Stomach (tissue), 9 donors: ENCODE results near the gene CCDC127. TPM values are rescaled to one million over a fixed set of nuclear protein-coding genes. Genes with fewer than 3 reads are reported as not detected.

Experiments used
- DNase-seq, 2 donors: peaks; one replicate each; pipeline versions ENCODE4 v3.0.0 to v3.0.0-alpha.2; 2013 to 2019
- H3K27ac ChIP-seq, 5 donors: fragments of 200-600 bp in 4 of 5; sonication (generic) in 4 of 5; one replicate each; pipeline ENCODE4 v1.5.1; 2013 to 2019; ENCODE audit warnings: mild to moderate bottlenecking in 1 of 5, moderate library complexity in 1 of 5
- H3K27me3 ChIP-seq, 3 donors: fragments of 200-600 bp; sonication (generic); one replicate each; pipeline ENCODE4 v1.5.1; 2017 to 2019; ENCODE audit warnings: mixed run types in 1 of 3
- H3K36me3 ChIP-seq, 4 donors: fragments of 200-600 bp; sonication (generic); 1 replicate in 3 of 4; 2 replicates in 1 of 4; pipeline ENCODE4 v1.5.1; 2016 to 2019
- H3K4me1 ChIP-seq, 4 donors: fragments of 200-600 bp; sonication (generic); one replicate each; pipeline ENCODE4 v1.5.1; 2016 to 2019
- H3K4me3 ChIP-seq, 4 donors: fragments of 200-600 bp; sonication (generic) in 3 of 4; one replicate each; pipeline ENCODE4 v1.5.1; 2016 to 2019; ENCODE audit warnings: mild to moderate bottlenecking in 1 of 4
- H3K9me3 ChIP-seq, 4 donors: fragments of 200-600 bp; sonication (generic); one replicate each; pipeline ENCODE4 v1.5.1; 2016 to 2019
- EP300 ChIP-seq: sonication (generic); formaldehyde crosslinking; IDR thresholded peaks from one replicate; pipeline ENCODE4 v1.6.1; 2017; ENCODE audit warnings: antibody characterized with exemption
- POLR2A ChIP-seq, 4 donors: fragments of 450-650 bp; IDR thresholded peaks; one replicate each; pipeline ENCODE4 v1.6.1; 2016; ENCODE audit warnings: antibody characterized with exemption in 4 of 4, control low read depth in 2 of 4, mild to moderate bottlenecking in 1 of 4, moderate library complexity in 1 of 4
- POLR2AphosphoS5 ChIP-seq, 3 donors: sonication (generic); formaldehyde crosslinking; IDR thresholded peaks; one replicate each; pipeline ENCODE4 v1.6.1; 2016; ENCODE audit warnings: antibody characterized with exemption in 3 of 3
- WGBS, 5 donors: extraction: QIAGEN DNeasy Blood & Tissue Kit in 3 of 5; methylation state at CpG; one replicate each; pipeline versions ENCODE4 v1.1.5 to v1.1.7; 2013 to 2018; 5-methylcytosine and 5-hydroxymethylcytosine counted together
- intact Hi-C: fragments of 100-400 bp; cut with DNase I; formaldehyde crosslinking; loops from one replicate; pipeline ENCODE4 v1.15.1; 2023; ENCODE audit warnings: low total_unique reads
- polyA plus RNA-seq, 3 donors: library from polyadenylated mRNA; stranded (reverse); fragments of 200-250 nt; gene quantifications; one replicate each; pipeline ENCODE4 v1.2.3, GENCODE V29; 2013
- total RNA-seq, 5 donors: library from RNA; depleted of rRNA; stranded (reverse); fragments of >200 nt; gene quantifications; one replicate each; pipeline versions ENCODE4 v1.1.0 to v1.2.3, GENCODE V29; 2014 to 2016
- TF ChIP-seq, protein P1 (sequence below), 7 experiments: fragments of 450-650 bp in 4 of 7; fragments of 200-600 bp in 3 of 7; sonication (generic) in 3 of 7; IDR thresholded peaks; one replicate each; pipeline ENCODE4 v1.5.1; 2016 to 2019; ENCODE audit warnings: antibody characterized with exemption in 7 of 7, control low read depth in 2 of 7, mild to moderate bottlenecking in 1 of 7
- donor health status: healthy with polysubstance abuse.
- donor health status: Bipolar disorder and iron deficiency.
- donor health status: healthy.

Gene CCDC127
- total and polyA plus RNA-seq, 8 donors, result 1.2 to 8.5 (median 1.8) TPM

DNA sequence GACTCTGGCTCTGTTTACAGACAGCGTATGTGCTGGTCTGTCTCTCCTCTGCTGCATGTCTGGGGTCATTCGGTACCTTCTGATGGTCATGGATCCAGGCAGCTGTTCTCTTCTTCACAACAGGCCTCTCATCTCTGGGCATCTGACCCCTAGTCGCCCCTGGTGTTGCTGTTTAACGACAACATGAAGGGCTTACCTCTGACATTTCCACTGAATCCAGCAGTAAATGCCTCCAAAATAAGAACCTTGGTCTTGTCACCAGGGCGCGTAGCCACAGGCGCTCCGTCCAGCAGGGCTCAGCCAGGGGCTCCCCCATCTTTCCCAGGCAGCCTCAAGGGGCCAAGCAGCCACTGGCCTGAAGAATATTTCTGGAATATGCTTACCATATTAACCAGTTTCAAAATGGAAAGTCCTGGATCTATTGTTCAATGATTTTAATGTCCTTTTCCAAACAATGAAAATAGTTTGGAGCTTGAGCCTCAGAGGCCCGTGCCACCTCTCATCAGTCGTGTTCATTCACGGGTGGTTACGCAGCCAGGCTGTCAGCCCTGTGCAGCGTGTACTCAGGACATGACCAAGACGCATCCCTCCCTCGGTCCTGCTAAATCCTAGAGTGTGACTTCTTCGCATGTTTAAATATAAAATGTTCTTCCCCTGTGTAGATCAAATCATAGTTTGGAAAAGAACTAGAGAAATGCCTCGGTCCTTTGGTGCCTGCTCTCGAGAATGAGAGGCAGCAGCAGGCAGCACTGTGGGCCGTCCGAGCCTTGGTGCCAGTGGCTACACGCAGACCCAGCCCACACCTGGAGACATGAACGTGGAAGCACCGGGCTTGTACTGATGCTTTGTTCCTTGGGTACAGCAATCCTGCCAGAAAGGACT is 56.8 kb downstream of the CCDC127 start:
- peaks cover 0 to 24% (median 0%) of the 10 kb centered on the region in 3 donors for H3K27me3 ChIP-seq
- no peaks in the 10 kb centered on the region for H3K36me3 ChIP-seq
- TF ChIP-seq POLR2A (IDR thresholded peaks at IDR 0.05), result no peak
- TF ChIP-seq POLR2AphosphoS5 (IDR thresholded peaks at IDR 0.05), result no peak
- TF ChIP-seq, protein P1, sequence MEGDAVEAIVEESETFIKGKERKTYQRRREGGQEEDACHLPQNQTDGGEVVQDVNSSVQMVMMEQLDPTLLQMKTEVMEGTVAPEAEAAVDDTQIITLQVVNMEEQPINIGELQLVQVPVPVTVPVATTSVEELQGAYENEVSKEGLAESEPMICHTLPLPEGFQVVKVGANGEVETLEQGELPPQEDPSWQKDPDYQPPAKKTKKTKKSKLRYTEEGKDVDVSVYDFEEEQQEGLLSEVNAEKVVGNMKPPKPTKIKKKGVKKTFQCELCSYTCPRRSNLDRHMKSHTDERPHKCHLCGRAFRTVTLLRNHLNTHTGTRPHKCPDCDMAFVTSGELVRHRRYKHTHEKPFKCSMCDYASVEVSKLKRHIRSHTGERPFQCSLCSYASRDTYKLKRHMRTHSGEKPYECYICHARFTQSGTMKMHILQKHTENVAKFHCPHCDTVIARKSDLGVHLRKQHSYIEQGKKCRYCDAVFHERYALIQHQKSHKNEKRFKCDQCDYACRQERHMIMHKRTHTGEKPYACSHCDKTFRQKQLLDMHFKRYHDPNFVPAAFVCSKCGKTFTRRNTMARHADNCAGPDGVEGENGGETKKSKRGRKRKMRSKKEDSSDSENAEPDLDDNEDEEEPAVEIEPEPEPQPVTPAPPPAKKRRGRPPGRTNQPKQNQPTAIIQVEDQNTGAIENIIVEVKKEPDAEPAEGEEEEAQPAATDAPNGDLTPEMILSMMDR (IDR thresholded peaks at IDR 0.05), result no peak
- TF ChIP-seq EP300, result no peak
- intact Hi-C loops, result no loop called here
- no peak overlapping the region for H3K27ac ChIP-seq
- WGBS, 5 donors, result 90 to 93% (median 92%) methylated on average over 22 to 23 of the region's 23 CpGs
- peak in 1 of 2 donors; percentile 15 for DNase-seq
- H3K4me1 ChIP-seq, result no peaks in the 10 kb centered on the region
- no peak overlapping the region for H3K4me3 ChIP-seq
- no peaks in the 10 kb centered on the region for H3K9me3 ChIP-seq

DNA sequence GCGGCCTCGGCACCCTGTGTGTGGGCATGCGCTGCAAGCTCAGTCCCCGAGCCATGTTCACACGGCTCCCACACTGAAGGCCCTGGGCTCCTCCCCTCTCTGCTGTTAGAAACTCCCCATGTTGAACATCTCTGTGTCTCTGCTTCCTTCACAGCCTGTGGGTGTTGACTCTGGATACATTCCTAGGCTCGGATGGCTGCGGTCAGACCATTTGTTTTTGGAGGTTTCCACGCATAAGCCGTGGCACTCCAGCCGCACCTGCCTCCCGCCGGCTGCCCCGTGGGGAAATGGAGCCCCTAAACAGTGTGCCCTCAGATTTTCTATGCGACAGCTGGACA is 57.8 kb downstream of the CCDC127 start:
- no peak overlapping the region for H3K4me3 ChIP-seq
- H3K4me1 ChIP-seq, result no peaks in the 10 kb centered on the region
- H3K9me3 ChIP-seq, result no peaks in the 10 kb centered on the region
- no peak overlapping the region for H3K27ac ChIP-seq
- WGBS, 5 donors, result 83 to 89% (median 85%) methylated on average over 14 of the region's 14 CpGs
- intact Hi-C loops, result no loop called here
- peak in 1 of 2 donors; percentile 10 for DNase-seq
- peaks cover 0 to 5% (median 0%) of the 10 kb centered on the region in 4 donors for H3K36me3 ChIP-seq
- H3K27me3 ChIP-seq, result peaks cover 0 to 24% (median 0%) of the 10 kb centered on the region in 3 donors
- TF ChIP-seq EP300 (no peak), POLR2A (IDR thresholded peaks at IDR 0.05) (no peak), POLR2AphosphoS5 (IDR thresholded peaks at IDR 0.05) (no peak)
- TF ChIP-seq, protein P1 (IDR thresholded peaks at IDR 0.05), result no peak

DNA sequence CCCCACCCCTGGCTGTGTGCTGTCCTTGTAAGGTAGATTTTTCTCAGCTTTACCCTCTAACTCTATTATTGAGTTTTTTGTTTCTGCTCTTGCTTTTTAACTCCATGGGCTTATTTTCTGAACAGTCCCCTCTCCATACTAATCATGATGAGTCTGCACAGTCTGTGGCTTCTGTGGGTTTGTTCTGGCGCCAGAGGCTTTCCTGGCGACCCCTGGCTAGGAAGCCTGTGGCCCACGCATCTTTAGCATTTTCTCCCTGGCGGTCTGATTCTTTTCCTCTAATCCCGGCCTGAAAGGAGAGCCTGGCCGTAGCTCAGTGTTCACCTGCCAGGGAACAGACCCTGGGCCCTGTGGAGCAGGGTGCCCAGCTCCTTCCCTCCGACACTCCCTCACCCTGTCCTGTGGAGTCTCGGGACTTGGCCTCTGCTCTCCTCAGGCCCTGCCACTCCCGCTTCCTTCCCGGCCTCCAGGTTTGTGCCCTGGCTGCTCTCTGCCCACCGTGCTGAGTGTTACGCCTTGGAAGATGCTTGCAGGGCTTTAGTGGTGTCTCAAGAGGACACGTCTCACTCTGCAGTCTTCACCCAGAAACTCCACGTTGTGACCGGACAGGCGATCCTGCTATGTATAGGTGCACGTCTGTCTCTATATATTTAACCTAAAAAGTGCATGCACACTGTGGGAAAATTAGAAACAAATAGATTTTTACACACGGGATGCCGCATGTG is 58.3 kb downstream of the CCDC127 start:
- no peak overlapping the region for H3K4me3 ChIP-seq
- intact Hi-C loops, result no loop called here
- no peaks in the 10 kb centered on the region for H3K4me1 ChIP-seq
- H3K27ac ChIP-seq, result no peak overlapping the region
- WGBS, 5 donors, result 69 to 77% (median 74%) methylated on average over 19 of the region's 19 CpGs
- no peaks in the 10 kb centered on the region for H3K9me3 ChIP-seq
- H3K27me3 ChIP-seq, result peaks cover 0 to 24% (median 0%) of the 10 kb centered on the region in 3 donors
- DNase-seq, result peak in 1 of 2 donors; percentile 9
- H3K36me3 ChIP-seq, result peaks cover 0 to 5% (median 0%) of the 10 kb centered on the region in 4 donors
- TF ChIP-seq EP300, result no peak
- TF ChIP-seq, protein P1 (IDR thresholded peaks at IDR 0.05), result no peak
- TF ChIP-seq POLR2A (IDR thresholded peaks at IDR 0.05), result no peak
- no peak for TF ChIP-seq POLR2AphosphoS5 (IDR thresholded peaks at IDR 0.05)

DNA sequence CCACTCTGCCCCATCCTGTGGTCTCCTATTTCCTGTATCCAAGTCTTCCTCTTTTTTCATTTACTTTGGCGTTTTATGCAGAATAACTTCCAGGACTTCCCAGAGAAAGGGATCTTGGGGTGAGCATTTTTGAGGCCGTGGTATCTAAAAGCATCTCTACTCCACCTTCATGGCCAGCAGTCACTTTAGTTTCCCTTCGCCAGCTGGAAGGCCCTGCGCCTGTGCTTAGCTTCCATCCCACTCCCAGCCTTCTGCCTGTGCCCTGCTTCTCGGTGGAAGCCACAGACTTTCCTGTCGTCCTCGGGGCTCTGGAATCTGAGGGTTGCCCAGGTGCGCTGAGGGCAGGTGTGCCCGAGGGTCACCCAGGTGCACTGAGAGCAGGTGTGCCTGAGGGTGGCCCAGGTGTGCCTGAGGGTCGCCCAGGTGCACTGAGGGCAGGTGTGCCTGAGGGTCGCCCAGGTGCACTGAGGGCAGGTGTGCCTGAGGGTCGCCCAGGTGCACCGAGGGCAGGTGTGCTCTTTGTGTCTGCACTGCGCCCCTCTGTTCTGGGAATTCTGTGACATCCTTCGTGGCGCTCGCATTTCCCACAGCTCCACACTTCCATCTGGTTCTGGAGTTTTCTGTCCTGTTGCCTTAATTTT is 59.0 kb downstream of the CCDC127 start:
- Histone ChIP-seq H3K9me3 (no peaks in the 10 kb centered on the region), H3K27me3 (peaks cover 0 to 24% (median 0%) of the 10 kb centered on the region in 3 donors), H3K4me3 (no peak overlapping the region), H3K27ac (no peak overlapping the region), H3K4me1 (no peaks in the 10 kb centered on the region), H3K36me3 (peaks cover 0 to 5% (median 0%) of the 10 kb centered on the region in 4 donors)
- DNase-seq, result no peak
- intact Hi-C loops, result no loop called here
- 80 to 92% (median 85%) methylated on average over 14 to 17 of the region's 17 CpGs for WGBS, 5 donors
- TF ChIP-seq EP300, result no peak
- TF ChIP-seq, protein P1 (IDR thresholded peaks at IDR 0.05), result no peak
- no peak for TF ChIP-seq POLR2A (IDR thresholded peaks at IDR 0.05)
- TF ChIP-seq POLR2AphosphoS5 (IDR thresholded peaks at IDR 0.05), result no peak
